UCSD-AML1 (cell line): Measurements from ENCODE around the gene CRISP2.

ENCODE experiments used
- DNase-seq: peaks from one replicate; lab custom pipeline; 2025; ENCODE audit not compliant: unreplicated experiment; lab: John Stamatoyannopoulos, UW

The CRISP2 gene

DNA sequence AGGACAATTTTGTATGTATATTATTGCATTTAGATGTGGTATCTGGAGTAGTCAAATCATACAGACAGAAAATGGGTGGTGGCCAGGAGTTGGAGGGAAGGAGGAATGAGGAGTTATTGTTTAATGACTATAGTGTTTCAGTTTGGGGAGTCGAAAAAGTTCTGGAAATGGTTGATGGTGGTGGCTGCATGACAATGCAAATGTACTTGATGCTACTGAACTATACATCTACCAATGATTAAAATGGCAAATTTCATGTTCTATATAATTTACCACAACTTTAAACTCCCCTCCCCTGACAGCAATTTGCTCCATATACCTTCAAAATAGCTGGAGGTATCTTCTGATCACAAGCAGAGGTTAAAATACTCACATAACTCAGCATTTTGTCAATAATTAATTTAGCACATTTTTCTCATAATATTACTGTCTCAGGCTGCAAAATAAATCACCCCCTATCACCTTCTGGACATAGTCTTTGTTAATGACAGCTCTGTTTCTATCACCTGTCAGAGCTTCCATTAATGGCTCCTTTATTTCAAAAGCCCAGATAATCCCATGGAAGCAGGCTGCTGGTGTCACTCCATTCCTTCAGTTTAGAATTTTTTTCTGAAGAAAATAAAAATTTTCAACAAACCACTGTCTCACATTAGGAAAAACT is 51.0 kb downstream of the CRISP2 start:
- no peak for DNase-seq

DNA sequence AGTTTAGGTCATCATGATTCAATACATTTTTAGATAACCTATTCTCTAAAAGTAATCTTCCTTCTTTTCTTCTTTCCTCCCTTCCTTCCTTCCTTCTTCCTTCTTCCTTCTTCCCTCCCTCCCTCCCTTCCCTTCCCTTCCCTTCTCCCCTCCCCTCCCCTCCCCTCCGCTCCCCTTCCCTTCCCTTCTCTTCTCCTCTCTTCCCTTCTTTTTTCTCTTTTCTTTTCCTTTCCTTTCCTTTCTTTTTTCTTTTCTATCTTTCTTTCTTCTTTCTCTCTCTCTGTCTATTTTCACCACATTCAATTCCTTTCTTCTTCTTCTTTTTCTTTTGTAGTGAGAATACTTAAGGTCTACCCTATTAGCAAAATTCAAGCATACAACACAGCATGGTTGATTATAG is 59.4 kb downstream of the CRISP2 start:
- no peak for DNase-seq

DNA sequence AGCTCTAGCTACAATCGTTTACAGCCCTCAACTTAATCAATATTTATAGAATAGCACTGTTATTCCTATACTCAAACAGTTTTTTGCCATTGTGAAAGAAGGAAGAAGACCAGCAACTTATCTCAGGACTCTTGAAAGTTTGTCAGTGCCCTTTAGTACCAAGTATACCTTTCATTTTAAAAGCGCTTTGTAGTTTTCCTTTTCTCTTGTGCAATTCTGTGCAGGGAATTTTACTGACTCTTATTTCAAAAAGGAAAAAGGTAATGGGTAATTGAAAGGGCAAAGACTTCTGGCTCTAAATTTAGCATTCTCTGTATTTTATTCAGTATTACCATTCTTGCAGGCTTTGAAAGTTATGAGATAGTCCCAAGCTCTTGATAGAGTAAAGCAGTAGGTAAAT is 59.9 kb downstream of the CRISP2 start:
- no peak for DNase-seq

GRCh38 chr6:49651239-49651638 is 62.1 kb downstream of the CRISP2 start:
- no peak for DNase-seq

DNA sequence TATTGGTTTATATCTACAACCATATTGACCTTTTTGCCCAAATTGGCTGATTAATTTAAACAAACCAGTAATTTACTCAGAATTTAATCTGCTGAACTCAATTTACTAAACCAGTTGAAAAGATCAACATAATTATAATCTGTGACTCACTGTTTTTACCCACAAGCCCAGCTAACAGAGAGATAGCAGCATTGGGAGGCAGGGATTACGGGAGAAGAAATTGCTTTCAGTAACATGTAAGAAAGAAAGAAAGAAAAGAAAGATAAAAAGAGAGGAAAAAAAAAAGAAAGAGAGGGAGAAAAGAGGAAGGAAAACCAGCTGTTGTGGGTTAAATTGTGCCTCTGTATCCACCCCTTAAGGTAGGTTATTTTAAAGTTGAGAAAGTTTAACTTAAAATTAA is 63.4 kb downstream of the CRISP2 start:
- DNase-seq = no peak

- DNase-seq = no peak
Measured at GRCh38 chr6:49648036-49648435, 65.3 kb downstream of the CRISP2 start.

DNA sequence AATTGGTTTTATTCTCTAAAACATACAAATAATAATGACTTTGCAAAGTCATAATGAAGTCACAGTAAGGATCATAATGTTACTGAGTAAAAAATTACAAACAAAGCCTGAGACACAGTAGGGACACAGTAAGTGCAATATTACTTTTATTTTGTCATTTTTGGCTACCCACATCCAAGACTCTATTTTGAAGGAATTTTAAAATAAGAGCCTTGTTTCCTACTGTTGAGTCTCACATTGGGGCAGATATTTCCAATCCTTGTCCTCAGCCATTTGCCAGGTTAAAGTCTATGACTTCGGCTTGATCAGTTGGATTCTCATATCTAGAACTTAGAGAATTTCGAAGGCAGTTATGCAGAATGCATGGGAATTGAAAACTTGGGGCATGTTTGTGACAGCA is 65.9 kb downstream of the CRISP2 start:
- DNase-seq = no peak

GRCh38 chr6:49646942-49647341 is 66.4 kb downstream of the CRISP2 start:
- DNase-seq = no peak

- peak; percentile 61 for DNase-seq
Measured at GRCh38 chr6:49646130-49646824, 67.1 kb downstream of the CRISP2 start.

DNA sequence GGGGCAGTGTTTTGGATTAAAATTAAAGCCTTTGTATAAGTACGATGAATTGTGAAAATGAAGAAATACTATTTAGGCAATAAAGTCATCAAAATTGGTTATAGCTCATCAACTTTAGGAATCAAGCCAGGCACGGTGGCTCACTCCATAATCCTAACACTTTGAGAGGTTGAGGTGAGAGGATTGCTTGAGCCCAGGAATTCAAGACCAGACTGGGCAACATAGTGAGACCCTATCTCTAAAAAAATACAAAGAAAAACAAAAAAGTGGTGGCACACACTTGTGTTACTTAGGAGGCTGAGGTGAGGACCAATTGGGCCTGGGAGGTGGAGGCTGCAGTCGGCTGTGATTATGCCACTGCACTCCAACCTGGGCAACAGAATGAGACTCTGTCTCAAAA is 68.2 kb downstream of the CRISP2 start:
- DNase-seq = no peak
